ENCODE measurements around the gene NOLC1.

GRCh38 chr10:102185272-102185671 lies 33.1 kb downstream of the NOLC1 start:
- TF ChIP-seq, protein P1, sequence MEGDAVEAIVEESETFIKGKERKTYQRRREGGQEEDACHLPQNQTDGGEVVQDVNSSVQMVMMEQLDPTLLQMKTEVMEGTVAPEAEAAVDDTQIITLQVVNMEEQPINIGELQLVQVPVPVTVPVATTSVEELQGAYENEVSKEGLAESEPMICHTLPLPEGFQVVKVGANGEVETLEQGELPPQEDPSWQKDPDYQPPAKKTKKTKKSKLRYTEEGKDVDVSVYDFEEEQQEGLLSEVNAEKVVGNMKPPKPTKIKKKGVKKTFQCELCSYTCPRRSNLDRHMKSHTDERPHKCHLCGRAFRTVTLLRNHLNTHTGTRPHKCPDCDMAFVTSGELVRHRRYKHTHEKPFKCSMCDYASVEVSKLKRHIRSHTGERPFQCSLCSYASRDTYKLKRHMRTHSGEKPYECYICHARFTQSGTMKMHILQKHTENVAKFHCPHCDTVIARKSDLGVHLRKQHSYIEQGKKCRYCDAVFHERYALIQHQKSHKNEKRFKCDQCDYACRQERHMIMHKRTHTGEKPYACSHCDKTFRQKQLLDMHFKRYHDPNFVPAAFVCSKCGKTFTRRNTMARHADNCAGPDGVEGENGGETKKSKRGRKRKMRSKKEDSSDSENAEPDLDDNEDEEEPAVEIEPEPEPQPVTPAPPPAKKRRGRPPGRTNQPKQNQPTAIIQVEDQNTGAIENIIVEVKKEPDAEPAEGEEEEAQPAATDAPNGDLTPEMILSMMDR (IDR thresholded peaks at IDR 0.05) = no peak
- TF ChIP-seq POLR2AphosphoS5 (IDR thresholded peaks at IDR 0.05) = no peak
- no peak for TF ChIP-seq EP300 (IDR thresholded peaks at IDR 0.05)
- no peak for TF ChIP-seq POLR2A (IDR thresholded peaks at IDR 0.05)

All from sigmoid colon (tissue), 4 donors.